Liver (tissue), 3 donors: ENCODE results near the gene RNF144A.

Experiments
- CTCF ChIP-seq: fragments of 150-350 bp; IDR thresholded peaks from 2 replicates; pipeline ENCODE4 v1.5.1; 2017; ENCODE audit warnings: improper control_type of control experiment, low read depth, low read length; ENCODE audit not compliant: missing input control
- MAX ChIP-seq: IDR thresholded peaks from 2 replicates; pipeline ENCODE4 v1.6.1; 2016; ENCODE audit warnings: antibody characterized with exemption
- RAD21 ChIP-seq, 2 donors: IDR thresholded peaks; 2 replicates each; pipeline ENCODE4 v1.6.1; 2016; ENCODE audit warnings: antibody characterized with exemption in 2 of 2, mild to moderate bottlenecking in 2 of 2
- donor health status: healthy.
- donor health status: healthy.

DNA sequence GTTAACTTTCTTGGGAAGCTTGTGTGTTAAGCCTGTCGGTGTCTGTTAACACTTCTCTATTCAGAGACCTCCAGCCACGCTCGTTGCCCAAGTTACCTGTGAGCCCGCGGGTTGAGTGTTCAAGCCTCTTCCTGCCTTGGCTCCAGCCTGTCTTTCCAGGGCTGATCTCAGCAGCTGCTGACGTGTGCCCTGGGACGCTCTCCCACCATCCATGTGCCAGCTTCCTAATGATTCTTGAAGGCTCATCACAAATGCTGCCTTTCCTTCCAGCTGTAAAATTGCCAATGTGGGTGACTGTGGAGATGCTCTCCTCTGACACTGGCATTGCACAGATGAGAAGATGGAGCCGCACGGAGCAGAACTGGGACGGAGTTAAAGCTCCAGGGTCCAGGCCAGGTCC, 6.1 kb downstream of the RNF144A start:
- no peak for TF ChIP-seq CTCF
- TF ChIP-seq RAD21 (IDR thresholded peaks at IDR 0.05): no peak
- no peak for TF ChIP-seq MAX
